ENCODE data around the gene TSPAN9. TPM values are rescaled to one million over a fixed set of nuclear protein-coding genes. Genes with fewer than 3 reads are reported as not detected.

The TSPAN9 gene
- total and polyA plus RNA-seq, 9 of the 15 experiments (the other 6 are each of a cell fraction or from before 2014, with no cell fraction given), result 0.23 to 2.1 (median 0.60) TPM; not detected in 2

DNA sequence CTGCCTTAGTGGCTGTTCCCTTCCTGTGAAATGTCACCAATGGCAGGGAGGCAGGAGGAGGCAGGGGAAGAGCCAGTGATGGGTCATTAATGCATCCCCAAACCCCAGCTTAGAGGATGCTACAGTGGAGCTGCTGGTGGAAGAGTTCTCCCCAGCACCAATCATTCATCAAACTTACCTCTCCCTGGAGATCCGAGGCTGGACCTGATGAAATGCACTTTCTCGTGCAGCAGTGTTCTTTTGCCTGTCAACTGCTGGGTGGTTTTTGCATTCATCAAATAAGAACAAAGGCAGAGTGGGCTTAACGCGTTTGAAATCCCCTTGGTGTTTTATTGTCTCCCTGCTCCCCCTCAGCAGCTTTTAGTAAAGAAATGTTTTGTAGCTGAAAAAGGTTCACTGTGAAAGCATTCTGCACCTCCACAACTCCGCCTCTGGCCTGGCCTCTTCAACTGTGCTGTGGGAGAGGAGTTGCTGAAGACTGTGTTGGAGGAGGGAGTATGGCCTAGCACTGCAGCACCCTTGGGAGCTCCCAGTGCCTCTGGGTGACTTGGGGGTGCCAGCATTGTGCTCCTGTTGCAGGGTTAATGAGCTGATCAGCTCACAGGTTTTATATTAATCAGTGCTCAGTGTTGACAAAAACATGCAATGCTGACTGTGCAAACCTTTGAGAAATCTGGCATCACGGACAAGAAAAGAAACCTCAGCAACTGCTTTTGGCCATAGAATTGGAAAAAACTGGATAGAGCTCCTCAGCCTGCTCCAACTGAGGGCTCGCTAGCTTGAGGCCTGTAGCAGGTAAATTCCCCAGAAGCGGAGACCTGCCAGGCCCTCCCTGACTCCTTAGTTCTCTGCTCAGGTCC, 14.4 kb downstream of the TSPAN9 start (continued):
- TF ChIP-seq, protein P1, sequence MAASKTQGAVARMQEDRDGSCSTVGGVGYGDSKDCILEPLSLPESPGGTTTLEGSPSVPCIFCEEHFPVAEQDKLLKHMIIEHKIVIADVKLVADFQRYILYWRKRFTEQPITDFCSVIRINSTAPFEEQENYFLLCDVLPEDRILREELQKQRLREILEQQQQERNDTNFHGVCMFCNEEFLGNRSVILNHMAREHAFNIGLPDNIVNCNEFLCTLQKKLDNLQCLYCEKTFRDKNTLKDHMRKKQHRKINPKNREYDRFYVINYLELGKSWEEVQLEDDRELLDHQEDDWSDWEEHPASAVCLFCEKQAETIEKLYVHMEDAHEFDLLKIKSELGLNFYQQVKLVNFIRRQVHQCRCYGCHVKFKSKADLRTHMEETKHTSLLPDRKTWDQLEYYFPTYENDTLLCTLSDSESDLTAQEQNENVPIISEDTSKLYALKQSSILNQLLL (CRISPR knock-in tag; IDR thresholded peaks at IDR 0.05; ENCODE audit: borderline replicate concordance), result no peak

DNA sequence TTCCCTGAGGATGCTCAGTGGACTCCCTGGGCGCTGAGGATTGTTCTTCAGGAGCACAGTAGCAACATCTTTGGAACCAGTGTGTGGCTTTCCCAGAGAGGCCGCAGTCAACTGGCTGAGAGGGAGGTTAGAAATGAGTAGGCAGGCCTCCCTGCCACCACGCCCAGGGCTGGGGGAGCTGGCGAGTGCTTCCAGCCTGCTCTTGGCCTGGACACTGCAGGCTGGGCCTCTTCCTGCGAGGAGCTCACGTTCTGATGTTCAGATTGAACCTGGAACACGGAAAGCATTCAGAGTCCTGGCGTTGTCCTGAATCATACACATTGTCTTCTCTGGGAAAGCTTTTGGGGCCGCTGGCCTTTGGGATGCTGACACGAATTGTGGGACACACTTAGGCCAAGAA, 15.6 kb downstream of the TSPAN9 start:
- H3K9me1 ChIP-seq (ENCODE audit: control insufficient read depth, insufficient read depth, low read length), result no peaks in the 10 kb centered on the region
- TF ChIP-seq RAD51 (IDR thresholded peaks at IDR 0.05; ENCODE audit: borderline replicate concordance, low read depth) (no peak), SPI1 (IDR thresholded peaks at IDR 0.05; ENCODE audit: borderline replicate concordance, low read depth, low read length) (no peak), NCOR1 (IDR thresholded peaks at IDR 0.05) (no peak), CBFB (CRISPR knock-in tag; IDR thresholded peaks at IDR 0.05) (no peak), THAP12 (CRISPR knock-in tag; IDR thresholded peaks at IDR 0.05) (no peak), HIVEP1 (CRISPR knock-in tag; IDR thresholded peaks at IDR 0.05) (no peak), PCBP2 (IDR thresholded peaks at IDR 0.05; ENCODE audit: low read depth, low read length, poor library complexity, severe bottlenecking) (no peak), ZC3H8 (IDR thresholded peaks at IDR 0.05) (no peak)
- TF ChIP-seq, protein P2, sequence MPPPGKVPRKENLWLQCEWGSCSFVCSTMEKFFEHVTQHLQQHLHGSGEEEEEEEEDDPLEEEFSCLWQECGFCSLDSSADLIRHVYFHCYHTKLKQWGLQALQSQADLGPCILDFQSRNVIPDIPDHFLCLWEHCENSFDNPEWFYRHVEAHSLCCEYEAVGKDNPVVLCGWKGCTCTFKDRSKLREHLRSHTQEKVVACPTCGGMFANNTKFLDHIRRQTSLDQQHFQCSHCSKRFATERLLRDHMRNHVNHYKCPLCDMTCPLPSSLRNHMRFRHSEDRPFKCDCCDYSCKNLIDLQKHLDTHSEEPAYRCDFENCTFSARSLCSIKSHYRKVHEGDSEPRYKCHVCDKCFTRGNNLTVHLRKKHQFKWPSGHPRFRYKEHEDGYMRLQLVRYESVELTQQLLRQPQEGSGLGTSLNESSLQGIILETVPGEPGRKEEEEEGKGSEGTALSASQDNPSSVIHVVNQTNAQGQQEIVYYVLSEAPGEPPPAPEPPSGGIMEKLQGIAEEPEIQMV (tag; conservative IDR thresholded peaks at IDR 0.05; ENCODE audit: low read depth), result no peak
- no peak for ATAC-seq
- H3K4me2 ChIP-seq (ENCODE audit: insufficient read depth, low read length), result no peak overlapping the region
- ChIA-PET POLR2A (no interaction called here), CTCF (ENCODE audit: low intra/inter-chr PET ratio) (no interaction called here)
- WGBS (ENCODE audit: insufficient coverage, low coverage, missing lambda C conversion rate), result 5% methylated on average over 9 of the region's 10 CpGs
- no peaks in the 10 kb centered on the region for H3K36me3 ChIP-seq (ENCODE audit: control insufficient read depth, insufficient read depth, low read length)
- H3K4me1 ChIP-seq (replicated peaks in 1 of 2; ENCODE audit: control insufficient read depth in 2 of 2, insufficient read depth in 2 of 2, low read length in 2 of 2), result no peaks in the 10 kb centered on the region
- H3K27ac ChIP-seq (ENCODE audit: extremely low read depth, low read depth, low read length), result no peak overlapping the region
- H3K79me2 ChIP-seq (ENCODE audit: control insufficient read depth, insufficient read depth, low read length), result no peaks in the 10 kb centered on the region
- no peak overlapping the region for H2AFZ ChIP-seq (ENCODE audit: low read depth, low read length)
- H4K20me1 ChIP-seq (replicated peaks; ENCODE audit: control insufficient read depth, insufficient read depth, low read length), result no peaks in the 10 kb centered on the region
- no peak overlapping the region for H3K9ac ChIP-seq (ENCODE audit: insufficient read depth in 1 of 2, low read depth in 2 of 2, low read length in 2 of 2)
- no peak for FAIRE-seq
- H3K9me3 ChIP-seq (replicated peaks; ENCODE audit: control insufficient read depth, insufficient read depth, low read depth, low read length), result no peaks in the 10 kb centered on the region
- intact Hi-C loops (cut with micrococcal nuclease) (no loop called here), in situ Hi-C loops (cut with MboI) (no loop called here)
- no TSS peak for BruUV-seq (replicated peaks)
- peaks cover 2 to 40% of the 10 kb centered on the region in 2 experiments; a peak in 3 of 5 replicates for H3K27me3 ChIP-seq (ENCODE audit: control insufficient read depth in 2 of 2, insufficient read depth in 2 of 2, low read length in 2 of 2)
- DNase-seq (ENCODE audit: extremely low read depth in 1 of 4, low spot score in 3 of 4), result no peak
- no peak overlapping the region for H3K4me3 ChIP-seq

Data from K562 (cell line).